Nephron (organoid): ENCODE measurements around the gene RPL27.

Experiments
- H3K27ac Mint-ChIP-seq, 3 experiments: 2 replicates each; pipeline ENCODE4 v1.8.0; 2020; ENCODE audit warnings: mixed read lengths in 3 of 3, mild to moderate bottlenecking in 2 of 3, moderate library complexity in 1 of 3
- H3K27me3 Mint-ChIP-seq: 2 replicates; pipeline ENCODE4 v1.8.0; 2021; ENCODE audit warnings: low read depth, mild to moderate bottlenecking, moderate library complexity, mixed read lengths
- H3K36me3 Mint-ChIP-seq: 2 replicates; pipeline ENCODE4 v1.8.0; 2020; ENCODE audit warnings: low read depth, mixed read lengths
- H3K4me1 Mint-ChIP-seq: 2 replicates; pipeline ENCODE4 v1.8.0; 2020; ENCODE audit warnings: mixed read lengths
- H3K4me3 Mint-ChIP-seq, 3 experiments: 2 replicates each; pipeline ENCODE4 v1.8.0; 2020; ENCODE audit warnings: mild to moderate bottlenecking in 3 of 3, mixed read lengths in 3 of 3, moderate library complexity in 2 of 3
- H3K9me3 Mint-ChIP-seq: 2 replicates; pipeline ENCODE4 v1.8.0; 2020; ENCODE audit warnings: mixed read lengths
- CTCF ChIP-seq, 3 experiments: fragments of 200-600 bp; sonication (generic); IDR thresholded peaks; one replicate each; pipeline ENCODE4 v1.5.0; 2021; ENCODE audit warnings: antibody characterized with exemption in 3 of 3; ENCODE audit not compliant: unreplicated experiment in 3 of 3

RPL27 gene

GRCh38 chr17:42980274-42980765, 17.9 kb upstream of the RPL27 start, which contains the start of gene RUNDC1:
TSS of gene RUNDC1 (plus strand) at chr17:42980565. CDS start at chr17:42980577, 12 bp downstream.
- H3K27ac Mint-ChIP-seq, result peak within 1 kb of the TSS; percentile 78 to 89 (median 83)

GRCh38 chr17:42980766-42981397, 17.3 kb upstream of the RPL27 start:
- Mint-ChIP-seq H3K27me3 (no peaks in the 10 kb centered on the region), H3K4me3 (peak overlapping the region; percentile 92 to 95 (median 95)), H3K9me3 (no peaks in the 10 kb centered on the region), H3K27ac (peak overlapping the region; percentile 67 to 89 (median 78)), H3K4me1 (peaks cover 25% of the 10 kb centered on the region), H3K36me3 (peaks cover 17% of the 10 kb centered on the region)
- TF ChIP-seq CTCF (IDR thresholded peaks at IDR 0.05; ENCODE audit: unreplicated experiment in 3 of 3), result peak in 2 of 3 experiments; percentile 16 to 35

More at GRCh38 chr17:42980274-42980765, 17.9 kb upstream of the RPL27 start, which contains the start of gene RUNDC1:
- H3K27me3 Mint-ChIP-seq, result no peaks in the 10 kb centered on the region
- H3K4me1 Mint-ChIP-seq, result peaks cover 25% of the 10 kb centered on the region
- no peaks in the 10 kb centered on the region for H3K9me3 Mint-ChIP-seq
- TF ChIP-seq CTCF (IDR thresholded peaks at IDR 0.05; ENCODE audit: unreplicated experiment in 3 of 3), result no peak
- H3K36me3 Mint-ChIP-seq, result peaks cover 11% of the 10 kb centered on the region
- peak within 1 kb of the TSS; percentile 95 to 98 (median 97) for H3K4me3 Mint-ChIP-seq

- Mint-ChIP-seq H3K27me3 (no peaks in the 10 kb centered on the region), H3K27ac (no peak overlapping the region), H3K4me3 (peak overlapping the region; percentile 92 to 95 (median 95)), H3K9me3 (no peaks in the 10 kb centered on the region), H3K36me3 (peaks cover 23% of the 10 kb centered on the region), H3K4me1 (peaks cover 25% of the 10 kb centered on the region)
- no peak for TF ChIP-seq CTCF (IDR thresholded peaks at IDR 0.05; ENCODE audit: unreplicated experiment in 3 of 3)
Observed at GRCh38 chr17:42982266-42982665, 16.0 kb upstream of the RPL27 start.

GRCh38 chr17:42985225-42985624, 13.0 kb upstream of the RPL27 start:
- Mint-ChIP-seq H3K27me3 (no peaks in the 10 kb centered on the region), H3K27ac (no peak overlapping the region), H3K9me3 (no peaks in the 10 kb centered on the region), H3K4me1 (peaks cover 14% of the 10 kb centered on the region), H3K36me3 (peaks cover 49% of the 10 kb centered on the region), H3K4me3 (no peak overlapping the region)
- no peak for TF ChIP-seq CTCF (IDR thresholded peaks at IDR 0.05; ENCODE audit: unreplicated experiment in 3 of 3)

- Mint-ChIP-seq H3K27me3 (no peaks in the 10 kb centered on the region), H3K4me1 (no peaks in the 10 kb centered on the region), H3K9me3 (no peaks in the 10 kb centered on the region), H3K36me3 (peaks cover 66% of the 10 kb centered on the region), H3K27ac (no peak overlapping the region), H3K4me3 (no peak overlapping the region)
- TF ChIP-seq CTCF (IDR thresholded peaks at IDR 0.05; ENCODE audit: unreplicated experiment in 3 of 3), result no peak
Observed at GRCh38 chr17:42989141-42989540, 9.1 kb upstream of the RPL27 start.
